IMR-90 (cell line): Measurements from ENCODE around the gene DOCK1. TPM values are rescaled to one million over a fixed set of nuclear protein-coding genes. Genes with fewer than 3 reads are reported as not detected.

Experiments used
- ATAC-seq: fragments of 200-7000 bp; cut with Tn5 transposase; 2 replicates; pipeline ENCODE4 v1.9.1; 2020; ENCODE audit warnings: low read depth, mild to moderate bottlenecking, moderate library complexity
- BruUV-seq: library from RNA; stranded (reverse); fragments of 400-500 nt; replicated peaks from 2 replicates; lab custom pipeline; 2021; lab: Mats Ljungman, UMichigan
- CTCF ChIA-PET: fragments of 300-600 bp; formaldehyde crosslinking; extraction: SDS; loops from one replicate; lab custom pipeline; 2021; ENCODE audit warnings: antibody characterized with exemption; lab: Yijun Ruan, JAX
- POLR2A ChIA-PET: fragments of 300-600 bp; sonication (Branson Sonifier 250); formaldehyde crosslinking; loops from one replicate; lab custom pipeline; 2022; ENCODE audit warnings: antibody characterized with exemption; ENCODE audit not compliant: unreplicated experiment; lab: Charles Lee
- DNase-seq: peaks from one replicate; pipeline ENCODE4 v3.0.0; 2013
- H2AFZ ChIP-seq: replicated peaks from 2 replicates; pipeline ENCODE3; 2013; ENCODE audit warnings: low read length, mild to moderate bottlenecking; ENCODE audit not compliant: poor library complexity
- H2AK5ac ChIP-seq: 2 replicates; pipeline ENCODE4 v1.6.1; 2013; ENCODE audit warnings: low read depth, low read length, inconsistent platforms
- H2AK9ac ChIP-seq: replicated peaks from 2 replicates; pipeline ENCODE3; 2013; ENCODE audit warnings: mild to moderate bottlenecking, low read depth, low read length, moderate library complexity; ENCODE audit not compliant: poor library complexity
- H2BK120ac ChIP-seq: 2 replicates; pipeline ENCODE4 v1.6.1; 2013; ENCODE audit warnings: low read depth, low read length, inconsistent platforms
- H2BK15ac ChIP-seq: 3 replicates; pipeline ENCODE4 v1.6.1; 2013; ENCODE audit warnings: low read depth, low read length, inconsistent platforms
- H2BK20ac ChIP-seq: 2 replicates; pipeline ENCODE4 v1.6.1; 2013; ENCODE audit warnings: low read depth, mild to moderate bottlenecking, inconsistent platforms, low read length, moderate library complexity
- H2BK5ac ChIP-seq: 2 replicates; pipeline ENCODE4 v1.6.1; 2013; ENCODE audit warnings: mild to moderate bottlenecking, low read depth, low read length, inconsistent platforms; ENCODE audit not compliant: poor library complexity, severe bottlenecking
- H3K14ac ChIP-seq: replicated peaks from 2 replicates; pipeline ENCODE4 v1.6.1; 2013; ENCODE audit warnings: low read depth, low read length, inconsistent platforms
- H3K18ac ChIP-seq: 2 replicates; pipeline ENCODE4 v1.6.1; 2013; ENCODE audit warnings: low read depth, low read length, control low read depth
- H3K23ac ChIP-seq: 2 replicates; pipeline ENCODE4 v1.6.1; 2013; ENCODE audit warnings: low read depth, low read length, inconsistent platforms
- H3K27ac ChIP-seq: 2 replicates; pipeline ENCODE4 v1.5.1; 2013; ENCODE audit warnings: mild to moderate bottlenecking, control low read depth, low read length; ENCODE audit not compliant: insufficient read depth
- H3K27me3 ChIP-seq: 2 replicates; pipeline ENCODE4 v1.6.1; 2013; ENCODE audit warnings: low read length; ENCODE audit not compliant: control insufficient read depth, insufficient read depth
- H3K36me3 ChIP-seq: 2 replicates; pipeline ENCODE4 v1.6.1; 2013; ENCODE audit warnings: low read length, mixed read lengths; ENCODE audit not compliant: control insufficient read depth, insufficient read depth
- H3K4ac ChIP-seq: 2 replicates; pipeline ENCODE4 v1.6.1; 2013; ENCODE audit warnings: low read depth, low read length, inconsistent platforms
- H3K4me1 ChIP-seq: 2 replicates; pipeline ENCODE4 v1.6.1; 2013; ENCODE audit warnings: low read length, mixed read lengths; ENCODE audit not compliant: control insufficient read depth, insufficient read depth
- H3K4me2 ChIP-seq: 2 replicates; pipeline ENCODE4 v1.6.1; 2013; ENCODE audit warnings: low read depth, mild to moderate bottlenecking, control low read depth, low read length, moderate library complexity
- H3K4me3 ChIP-seq: 2 replicates; pipeline ENCODE4 v1.5.1; 2013; ENCODE audit warnings: low read depth, mild to moderate bottlenecking, control low read depth, low read length, moderate library complexity; ENCODE audit not compliant: insufficient read depth
- H3K56ac ChIP-seq: 2 replicates; pipeline ENCODE4 v1.6.1; 2013; ENCODE audit warnings: low read length, inconsistent platforms; ENCODE audit not compliant: insufficient read depth; ENCODE audit errors: extremely low read depth
- H3K79me1 ChIP-seq, 2 experiments: 2 replicates each; pipeline ENCODE4 v1.6.1; 2013; ENCODE audit warnings: low read length in 2 of 2, inconsistent platforms in 1 of 2, low read depth in 1 of 2
- H3K9ac ChIP-seq: 2 replicates; pipeline ENCODE4 v1.6.1; 2013; ENCODE audit warnings: low read depth, low read length, control low read depth
- H3K9me1 ChIP-seq: 2 replicates; pipeline ENCODE4 v1.6.1; 2013; ENCODE audit warnings: low read length, inconsistent platforms; ENCODE audit not compliant: insufficient read depth
- H3K9me3 ChIP-seq: 2 replicates; pipeline ENCODE4 v1.6.1; 2013; ENCODE audit warnings: low read length; ENCODE audit not compliant: control insufficient read depth, insufficient read depth
- H4K20me1 ChIP-seq: 2 replicates; pipeline ENCODE4 v1.6.1; 2013; ENCODE audit warnings: low read length, inconsistent platforms; ENCODE audit not compliant: insufficient read depth
- H4K5ac ChIP-seq: 2 replicates; pipeline ENCODE4 v1.6.1; 2013; ENCODE audit warnings: mild to moderate bottlenecking, low read depth, low read length, control low read depth
- H4K8ac ChIP-seq, 2 experiments: 2 replicates each; pipeline ENCODE4 v1.6.1; 2013; ENCODE audit warnings: low read depth in 2 of 2, low read length in 2 of 2, control low read depth in 1 of 2, inconsistent platforms in 1 of 2
- H4K91ac ChIP-seq: 2 replicates; pipeline ENCODE4 v1.6.1; 2013; ENCODE audit warnings: low read depth, low read length, inconsistent platforms; ENCODE audit not compliant: insufficient read depth
- CHD1 ChIP-seq: IDR thresholded peaks from 2 replicates; pipeline ENCODE4 v1.6.1; 2012; ENCODE audit warnings: low read depth, low read length, improper control_type of control experiment
- MXI1 ChIP-seq: IDR thresholded peaks from 2 replicates; pipeline ENCODE4 v1.6.1; 2012; ENCODE audit warnings: low read depth, mild to moderate bottlenecking, low read length, moderate library complexity, borderline replicate concordance
- POLR2A ChIP-seq: IDR thresholded peaks from 2 replicates; pipeline ENCODE4 v1.6.1; 2012; ENCODE audit warnings: mild to moderate bottlenecking, low read depth, low read length
- RAD21 ChIP-seq: IDR thresholded peaks from 2 replicates; pipeline ENCODE4 v1.6.1; 2012; ENCODE audit warnings: low read length, improper control_type of control experiment
- dilution Hi-C: fragments of 300-500 bp; cut with HindIII; formaldehyde crosslinking; loops from one replicate; pipeline ENCODE4 v1.14.3; 2018; ENCODE audit warnings: low sequenced_read_pairs; ENCODE audit not compliant: unreplicated experiment
- in situ Hi-C: fragments of 300-500 bp; cut with MboI; formaldehyde crosslinking; loops from 3 replicates; pipeline ENCODE4 v1.14.3; 2019; ENCODE audit warnings: low sequenced_read_pairs, inconsistent platforms, mixed read lengths
- intact Hi-C: fragments of 100-400 bp; cut with micrococcal nuclease; formaldehyde crosslinking; loops from 2 replicates; pipeline ENCODE4 v1.10.0; 2022
- polyA plus RNA-seq, 3 experiments: library from polyadenylated mRNA; depleted of rRNA; stranded (reverse); fragments of >200 nt; gene quantifications; 2 replicates each; pipeline ENCODE4 v1.2.3, GENCODE V29; 2012; ENCODE audit warnings: low replicate concordance in 1 of 3
- total RNA-seq: library from RNA; depleted of rRNA; stranded (reverse); fragments of >200 nt; gene quantifications from 2 replicates; pipeline ENCODE4 v1.2.3, GENCODE V29; 2012

Gene DOCK1
- total and polyA plus RNA-seq, 2 of the 4 experiments (the other 2 are of a cell fraction): 28.2 to 71.0 TPM

GRCh38 chr10:127118034-127118433 lies 212.8 kb downstream of the DOCK1 start:
- CTCF ChIA-PET: no interaction called here
- H3K27me3 ChIP-seq: no peaks in the 10 kb centered on the region

More at GRCh38 chr10:127118034-127118433, 212.8 kb downstream of the DOCK1 start:
- ATAC-seq (no peak), DNase-seq (no peak)
- intact Hi-C loops (loop anchor here (10.0 kb wide), 1 partner anchor 457 kb away; no protein-coding TSS in a partner anchor), in situ Hi-C loops (no loop called here), dilution Hi-C loops (no loop called here)
- no peak overlapping the region for H3K4me2 ChIP-seq
- peaks cover 21 to 34% of the 10 kb centered on the region in 2 experiments for H3K79me1 ChIP-seq
- POLR2A ChIA-PET: no interaction called here
- H3K56ac ChIP-seq: no peak overlapping the region
- no TSS peak for BruUV-seq
- no peaks in the 10 kb centered on the region for H3K9me3 ChIP-seq
- no peak overlapping the region for H2BK120ac ChIP-seq
- no peak overlapping the region for H3K14ac ChIP-seq
- H3K4ac ChIP-seq: no peak overlapping the region
- no peak overlapping the region for H3K4me3 ChIP-seq
- no peaks in the 10 kb centered on the region for H3K4me1 ChIP-seq
- H2AFZ ChIP-seq: no peak overlapping the region
- no peak overlapping the region for H2BK5ac ChIP-seq
- no peak overlapping the region for H2BK15ac ChIP-seq
- TF ChIP-seq CHD1: no peak
- TF ChIP-seq POLR2A: no peak
- no peak for TF ChIP-seq MXI1
- no peak for TF ChIP-seq RAD21
- H3K36me3 ChIP-seq: peaks cover 21% of the 10 kb centered on the region
- H3K18ac ChIP-seq: no peak overlapping the region
- H2BK20ac ChIP-seq: no peak overlapping the region
- no peak overlapping the region for H4K5ac ChIP-seq
- no peak overlapping the region for H3K23ac ChIP-seq
- H2AK9ac ChIP-seq: no peak overlapping the region
- H3K9me1 ChIP-seq: peaks cover 7% of the 10 kb centered on the region; the same call in 1 of the 2 replicates
- no peak overlapping the region for H2AK5ac ChIP-seq
- H4K91ac ChIP-seq: no peak overlapping the region
- H4K8ac ChIP-seq: no peak overlapping the region
- H3K27ac ChIP-seq: no peak overlapping the region
- H4K20me1 ChIP-seq: peaks cover 50% of the 10 kb centered on the region; the same call in 1 of the 2 replicates
- H3K9ac ChIP-seq: no peak overlapping the region
